Heart right ventricle (tissue), 16 donors: Measurements from ENCODE around the gene ADO. TPM values are rescaled to one million over a fixed set of nuclear protein-coding genes. Genes with fewer than 3 reads are reported as not detected.

Experiments
- ATAC-seq, 8 donors: fragments of 200-7000 bp; cut with Tn5 transposase; one replicate each; pipeline ENCODE4 v1.9.1; 2020; ENCODE audit warnings: mild to moderate bottlenecking in 8 of 8, moderate library complexity in 8 of 8, moderate number of reproducible peaks in 1 of 8
- DNase-seq, 2 donors: peaks; one replicate each; pipeline ENCODE4 v3.0.0-alpha.2; 2020
- H3K27ac ChIP-seq, 10 donors: fragments of 200-600 bp; sonication (generic) in 2 of 10; one replicate each; pipeline versions ENCODE4 v1.5.0 to v1.8.0; 2020 to 2022; ENCODE audit warnings: mild to moderate bottlenecking in 3 of 10
- H3K27me3 ChIP-seq, 7 donors: fragments of 200-600 bp; one replicate each; pipeline ENCODE4 v1.8.0; 2021 to 2022; ENCODE audit warnings: mild to moderate bottlenecking in 2 of 7
- H3K36me3 ChIP-seq, 9 donors: fragments of 200-600 bp; sonication (generic) in 1 of 9; one replicate each; pipeline versions ENCODE4 v1.5.0 to v1.8.0; 2020 to 2022; ENCODE audit warnings: mild to moderate bottlenecking in 2 of 9
- H3K4me1 ChIP-seq, 9 donors: fragments of 200-600 bp; sonication (generic) in 1 of 9; one replicate each; pipeline versions ENCODE4 v1.5.0 to v1.8.0; 2020 to 2022; ENCODE audit warnings: mild to moderate bottlenecking in 4 of 9
- H3K4me3 ChIP-seq, 10 donors: fragments of 200-600 bp; sonication (generic) in 2 of 10; one replicate each; pipeline versions ENCODE4 v1.5.0 to v1.8.0; 2020 to 2022; ENCODE audit warnings: mild to moderate bottlenecking in 7 of 10, moderate library complexity in 2 of 10
- H3K9me3 ChIP-seq, 11 donors: fragments of 200-600 bp in 10 of 11; sonication (generic) in 2 of 11; one replicate each; pipeline versions ENCODE4 v1.5.0 to v1.8.0; 2013 to 2022; ENCODE audit warnings: mild to moderate bottlenecking in 2 of 11, control low read depth in 1 of 11, moderate library complexity in 1 of 11
- WGBS, 2 donors: extraction: QIAGEN DNeasy Blood & Tissue Kit; methylation state at CpG; one replicate each; pipeline ENCODE4 v1.1.7; 2013; ENCODE audit warnings: inconsistent platforms in 1 of 2; 5-methylcytosine and 5-hydroxymethylcytosine counted together
- intact Hi-C, 10 donors: fragments of 100-400 bp; cut with DNase I; formaldehyde crosslinking; loops; one replicate each; pipeline versions ENCODE4 v1.11.1 to v1.14.2; 2022
- polyA plus RNA-seq, 2 donors: library from polyadenylated mRNA; stranded (reverse); fragments of 200-250 nt; gene quantifications; one replicate each; pipeline ENCODE4 v1.2.3, GENCODE V29; 2013
- total RNA-seq, 10 donors: library from RNA; stranded (reverse); fragmentation: NEBNext Ultra II Directional in 3 of 10; extraction: Animal tissue kit (Norgen Biotek cat#: 25700) in 3 of 10; gene quantifications; one replicate each; pipeline versions ENCODE4 v1.2.1 to v1.2.4, GENCODE V29; 2021 to 2023
- TF ChIP-seq, protein P1 (sequence below), 9 donors: fragments of 200-600 bp; sonication (generic) in 2 of 9; IDR thresholded peaks; one replicate each; pipeline versions ENCODE4 v1.5.0 to v1.8.0; 2021 to 2022; ENCODE audit warnings: antibody characterized with exemption in 9 of 9, mild to moderate bottlenecking in 5 of 9, moderate library complexity in 1 of 9
- donor health status: Arrhythmogenic right ventricular cardiomyopathy.
- donor health status: ischemic (EF 13 %, LVEDD 7.1; RV severe dilation, severe dysfunction).
- donor health status: healthy with polysubstance abuse.
- donor health status: DM: no; HTN: yes; CAD: no.
- donor health status: DM: no; HTN: no; CAD: no.
- donor health status: ischemic (EF 25% LVEDD 6.9; RV normal size, moderate dysfunction).
- donor health status: ischemic (EF 25% LVEDD 5.7; RV mildly dilated, moderate dysfunction).
- donor health status: healthy.
- donor health status: DM: yes; HTN: yes; CAD: no.
- donor health status: Ischemic cardiomyopathy.
- donor health status: ischemic (EF 35%, LVEDD 5.7; RV mildly dilated, moderate dysfunction).
- donor health status: nonischemic (EF 11% LVEDD 7.7; RV severe dilation, severe dysfunction).
- donor health status: DM: yes; HTN: yes; CAD: no.
- donor health status: PGD.
- donor health status: ischemic (EF 29% LVEDD 5.4; RV normal size, mild dysfunction).
- donor health status: nonischemic (EF 23%, LVEDD 6.1; RV moderate dilation, normal function).

The ADO gene
- total and polyA plus RNA-seq, 12 donors = 5.1 to 21.0 (median 17.0) TPM

GRCh38 chr10:62839590-62839989, 35.1 kb downstream of the ADO start:
- H3K4me3 ChIP-seq = no peak overlapping the region
- intact Hi-C loops = no loop called here
- WGBS, 2 donors = 70 to 84% methylated on average over 2 of the region's 2 CpGs

GRCh38 chr10:62842983-62843382, 38.5 kb downstream of the ADO start:
- Histone ChIP-seq H3K9me3 (peaks cover 0 to 15% (median 9%) of the 10 kb centered on the region in 11 donors), H3K36me3 (no peaks in the 10 kb centered on the region), H3K4me3 (no peak overlapping the region), H3K27me3 (no peaks in the 10 kb centered on the region), H3K27ac (no peak overlapping the region), H3K4me1 (no peaks in the 10 kb centered on the region)
- TF ChIP-seq, protein P1, sequence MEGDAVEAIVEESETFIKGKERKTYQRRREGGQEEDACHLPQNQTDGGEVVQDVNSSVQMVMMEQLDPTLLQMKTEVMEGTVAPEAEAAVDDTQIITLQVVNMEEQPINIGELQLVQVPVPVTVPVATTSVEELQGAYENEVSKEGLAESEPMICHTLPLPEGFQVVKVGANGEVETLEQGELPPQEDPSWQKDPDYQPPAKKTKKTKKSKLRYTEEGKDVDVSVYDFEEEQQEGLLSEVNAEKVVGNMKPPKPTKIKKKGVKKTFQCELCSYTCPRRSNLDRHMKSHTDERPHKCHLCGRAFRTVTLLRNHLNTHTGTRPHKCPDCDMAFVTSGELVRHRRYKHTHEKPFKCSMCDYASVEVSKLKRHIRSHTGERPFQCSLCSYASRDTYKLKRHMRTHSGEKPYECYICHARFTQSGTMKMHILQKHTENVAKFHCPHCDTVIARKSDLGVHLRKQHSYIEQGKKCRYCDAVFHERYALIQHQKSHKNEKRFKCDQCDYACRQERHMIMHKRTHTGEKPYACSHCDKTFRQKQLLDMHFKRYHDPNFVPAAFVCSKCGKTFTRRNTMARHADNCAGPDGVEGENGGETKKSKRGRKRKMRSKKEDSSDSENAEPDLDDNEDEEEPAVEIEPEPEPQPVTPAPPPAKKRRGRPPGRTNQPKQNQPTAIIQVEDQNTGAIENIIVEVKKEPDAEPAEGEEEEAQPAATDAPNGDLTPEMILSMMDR (IDR thresholded peaks at IDR 0.05) = no peak
- ATAC-seq (no peak), DNase-seq (no peak)
- WGBS, 2 donors = 43 to 51% methylated on average over 1 of the region's 1 CpG
- intact Hi-C loops = loop anchor here in 2 of 10 donors (10.0 kb wide), 2 partner anchors 212 to 242 kb away; no protein-coding TSS in a partner anchor

More at GRCh38 chr10:62839590-62839989, 35.1 kb downstream of the ADO start:
- TF ChIP-seq, protein P1 (IDR thresholded peaks at IDR 0.05) = no peak
- Histone ChIP-seq H3K27me3 (no peaks in the 10 kb centered on the region), H3K27ac (no peak overlapping the region), H3K4me1 (no peaks in the 10 kb centered on the region), H3K36me3 (no peaks in the 10 kb centered on the region), H3K9me3 (no peaks in the 10 kb centered on the region)
- ATAC-seq (no peak), DNase-seq (no peak)

- WGBS, 2 donors = 65 to 77% methylated on average over 3 of the region's 3 CpGs
- no peak for DNase-seq
- Histone ChIP-seq H3K36me3 (no peaks in the 10 kb centered on the region), H3K9me3 (peaks cover 0 to 18% (median 12%) of the 10 kb centered on the region in 11 donors), H3K27me3 (no peaks in the 10 kb centered on the region), H3K4me3 (no peak overlapping the region), H3K4me1 (no peaks in the 10 kb centered on the region), H3K27ac (no peak overlapping the region)
- TF ChIP-seq, protein P1 (IDR thresholded peaks at IDR 0.05) = no peak
- no peak for ATAC-seq
- intact Hi-C loops = loop anchor here in 2 of 10 donors (10.0 kb wide), 2 partner anchors 211 to 241 kb away; no protein-coding TSS in a partner anchor
These were observed 39.1 kb downstream of the ADO start for GRCh38 chr10:62843600-62843999.

- 73 to 76% methylated on average over 7 of the region's 7 CpGs for WGBS, 2 donors
- Histone ChIP-seq H3K27me3 (no peaks in the 10 kb centered on the region), H3K36me3 (no peaks in the 10 kb centered on the region), H3K9me3 (peaks cover 0 to 18% (median 12%) of the 10 kb centered on the region in 11 donors), H3K27ac (no peak overlapping the region), H3K4me1 (no peaks in the 10 kb centered on the region), H3K4me3 (no peak overlapping the region)
- ATAC-seq (no peak), DNase-seq (no peak)
- TF ChIP-seq, protein P1 (IDR thresholded peaks at IDR 0.05) = no peak
- intact Hi-C loops = loop anchor here in 2 of 10 donors (10.0 kb wide), 2 partner anchors 210 to 240 kb away; no protein-coding TSS in a partner anchor
These were observed 39.9 kb downstream of the ADO start for GRCh38 chr10:62844280-62845011.
